HepG2 (cell line): ENCODE results near the gene IL6ST. TPM values are rescaled to one million over a fixed set of nuclear protein-coding genes. Genes with fewer than 3 reads are reported as not detected.

Source experiments
- ATF7-NPFF ChIP-seq: sonication (generic); formaldehyde crosslinking; IDR thresholded peaks from 2 replicates; pipeline ENCODE4 v1.8.1; 2023; ENCODE audit warnings: mild to moderate bottlenecking, low read depth, missing genetic modification reagents, moderate library complexity
- CHD4 ChIP-seq: fragments of 200-600 bp; sonication (generic); IDR thresholded peaks from 2 replicates; pipeline ENCODE4 v1.7.0; 2017; ENCODE audit warnings: mild to moderate bottlenecking, low read length, borderline replicate concordance
- CREM ChIP-seq, 2 experiments: sonication (generic) in 1 of 2; formaldehyde crosslinking in 1 of 2; IDR thresholded peaks; 2 replicates each; pipeline versions ENCODE4 v1.4.0 to v1.6.1; 2016 to 2020; ENCODE audit warnings: antibody characterized with exemption in 1 of 2, mild to moderate bottlenecking in 1 of 2, missing genetic modification reagents in 1 of 2
- HDAC2 ChIP-seq: sonication (generic); formaldehyde crosslinking; IDR thresholded peaks from 2 replicates; pipeline ENCODE4 v1.4.0; 2020; ENCODE audit warnings: missing genetic modification reagents
- HMG20A ChIP-seq: IDR thresholded peaks from 2 replicates; pipeline ENCODE4 v1.6.1; 2016; ENCODE audit warnings: borderline replicate concordance
- NFATC3 ChIP-seq: sonication (generic); formaldehyde crosslinking; IDR thresholded peaks from 2 replicates; pipeline ENCODE4 v1.5.1; 2020; ENCODE audit warnings: mild to moderate bottlenecking, missing genetic modification reagents
- RFX5 ChIP-seq: IDR thresholded peaks from 2 replicates; pipeline ENCODE4 v1.6.1; 2011; ENCODE audit warnings: low read depth, low read length, improper control_type of control experiment
- SMARCC2 ChIP-seq: fragments of 450-650 bp; IDR thresholded peaks from 2 replicates; pipeline ENCODE4 v1.6.1; 2017; ENCODE audit warnings: antibody characterized with exemption, mild to moderate bottlenecking
- ZBTB33 ChIP-seq: sonication (generic); formaldehyde crosslinking; IDR thresholded peaks from 2 replicates; pipeline ENCODE4 v1.4.0; 2020; ENCODE audit warnings: missing genetic modification reagents
- ZFP82 ChIP-seq: sonication (generic); formaldehyde crosslinking; IDR thresholded peaks from 2 replicates; pipeline ENCODE4 v1.5.1; 2020; ENCODE audit warnings: mild to moderate bottlenecking, missing genetic modification reagents, borderline replicate concordance
- ZNF331 ChIP-seq: sonication (generic); formaldehyde crosslinking; IDR thresholded peaks from 2 replicates; pipeline ENCODE4 v1.4.0; 2020; ENCODE audit warnings: missing genetic modification reagents
- ZNF543 ChIP-seq: sonication (generic); formaldehyde crosslinking; IDR thresholded peaks from 2 replicates; pipeline ENCODE4 v1.4.0; 2020; ENCODE audit warnings: mild to moderate bottlenecking, missing genetic modification reagents
- ZNF569 ChIP-seq: sonication (generic); formaldehyde crosslinking; IDR thresholded peaks from 2 replicates; pipeline ENCODE4 v1.5.0; 2020; ENCODE audit warnings: mild to moderate bottlenecking, missing genetic modification reagents, moderate library complexity, borderline replicate concordance
- polyA plus RNA-seq, 8 experiments: library from polyadenylated mRNA; depleted of rRNA in 3 of 8; stranded (reverse) in 7 of 8; unstranded in 1 of 8; fragments of >200 nt; fragmentation: Illumina TruSeq in 4 of 8; extraction: Trizol in 4 of 8; gene quantifications; 2 replicates each; pipeline versions ENCODE4 v1.2.1 to v1.2.3, GENCODE V29; 2011 to 2016; ENCODE audit warnings: low read depth in 4 of 8, missing spikeins in 1 of 8, mixed read lengths in 1 of 8; ENCODE audit not compliant: insufficient read depth in 1 of 8
- total RNA-seq, 5 experiments: library from RNA; depleted of rRNA; stranded (reverse); fragments of >200 nt; fragmentation: Illumina TruSeq; extraction: Trizol; gene quantifications; 2 replicates each; pipeline ENCODE4 v1.2.3, GENCODE V29; 2016; ENCODE audit warnings: low read depth in 1 of 5
- TF ChIP-seq, protein P1 (sequence below): sonication (generic); formaldehyde crosslinking; IDR thresholded peaks from 2 replicates; pipeline ENCODE4 v1.5.1; 2020; ENCODE audit warnings: mild to moderate bottlenecking, missing genetic modification reagents, moderate library complexity
- TF ChIP-seq, protein P2 (sequence below): sonication (generic); formaldehyde crosslinking; IDR thresholded peaks from 2 replicates; pipeline ENCODE4 v1.4.0; 2020; ENCODE audit warnings: mild to moderate bottlenecking, missing genetic modification reagents

IL6ST gene
- total and polyA plus RNA-seq, 2 of the 13 experiments (the other 11 are each of a cell fraction or from before 2014, with no cell fraction given): 66.6 to 166 TPM

GRCh38 chr5:55933377-55934114, 61.2 kb downstream of the IL6ST start (continued):
- TF ChIP-seq, protein P1, sequence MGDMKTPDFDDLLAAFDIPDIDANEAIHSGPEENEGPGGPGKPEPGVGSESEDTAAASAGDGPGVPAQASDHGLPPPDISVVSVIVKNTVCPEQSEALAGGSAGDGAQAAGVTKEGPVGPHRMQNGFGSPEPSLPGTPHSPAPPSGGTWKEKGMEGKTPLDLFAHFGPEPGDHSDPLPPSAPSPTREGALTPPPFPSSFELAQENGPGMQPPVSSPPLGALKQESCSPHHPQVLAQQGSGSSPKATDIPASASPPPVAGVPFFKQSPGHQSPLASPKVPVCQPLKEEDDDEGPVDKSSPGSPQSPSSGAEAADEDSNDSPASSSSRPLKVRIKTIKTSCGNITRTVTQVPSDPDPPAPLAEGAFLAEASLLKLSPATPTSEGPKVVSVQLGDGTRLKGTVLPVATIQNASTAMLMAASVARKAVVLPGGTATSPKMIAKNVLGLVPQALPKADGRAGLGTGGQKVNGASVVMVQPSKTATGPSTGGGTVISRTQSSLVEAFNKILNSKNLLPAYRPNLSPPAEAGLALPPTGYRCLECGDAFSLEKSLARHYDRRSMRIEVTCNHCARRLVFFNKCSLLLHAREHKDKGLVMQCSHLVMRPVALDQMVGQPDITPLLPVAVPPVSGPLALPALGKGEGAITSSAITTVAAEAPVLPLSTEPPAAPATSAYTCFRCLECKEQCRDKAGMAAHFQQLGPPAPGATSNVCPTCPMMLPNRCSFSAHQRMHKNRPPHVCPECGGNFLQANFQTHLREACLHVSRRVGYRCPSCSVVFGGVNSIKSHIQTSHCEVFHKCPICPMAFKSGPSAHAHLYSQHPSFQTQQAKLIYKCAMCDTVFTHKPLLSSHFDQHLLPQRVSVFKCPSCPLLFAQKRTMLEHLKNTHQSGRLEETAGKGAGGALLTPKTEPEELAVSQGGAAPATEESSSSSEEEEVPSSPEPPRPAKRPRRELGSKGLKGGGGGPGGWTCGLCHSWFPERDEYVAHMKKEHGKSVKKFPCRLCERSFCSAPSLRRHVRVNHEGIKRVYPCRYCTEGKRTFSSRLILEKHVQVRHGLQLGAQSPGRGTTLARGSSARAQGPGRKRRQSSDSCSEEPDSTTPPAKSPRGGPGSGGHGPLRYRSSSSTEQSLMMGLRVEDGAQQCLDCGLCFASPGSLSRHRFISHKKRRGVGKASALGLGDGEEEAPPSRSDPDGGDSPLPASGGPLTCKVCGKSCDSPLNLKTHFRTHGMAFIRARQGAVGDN (CRISPR knock-in tag): peak; percentile 72
- TF ChIP-seq SMARCC2: no peak
- TF ChIP-seq ZNF331 (CRISPR knock-in tag): no peak
- no peak for TF ChIP-seq NFATC3 (CRISPR knock-in tag)
- TF ChIP-seq, protein P2, sequence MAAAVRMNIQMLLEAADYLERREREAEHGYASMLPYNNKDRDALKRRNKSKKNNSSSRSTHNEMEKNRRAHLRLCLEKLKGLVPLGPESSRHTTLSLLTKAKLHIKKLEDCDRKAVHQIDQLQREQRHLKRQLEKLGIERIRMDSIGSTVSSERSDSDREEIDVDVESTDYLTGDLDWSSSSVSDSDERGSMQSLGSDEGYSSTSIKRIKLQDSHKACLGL (CRISPR knock-in tag): 0 out of 2 replicates have a peak, but pooled peaks have one; percentile 32
- TF ChIP-seq ATF7-NPFF (CRISPR knock-in tag): no peak
- no peak for TF ChIP-seq HDAC2
- 0 out of 2 replicates have a peak, but pooled peaks have one; percentile 1 for TF ChIP-seq ZNF543 (CRISPR knock-in tag)
- peak; percentile 79 for TF ChIP-seq ZBTB33 (CRISPR knock-in tag)
- TF ChIP-seq CREM (IDR thresholded peaks at IDR 0.05): no peak
- TF ChIP-seq CREM (CRISPR knock-in tag; IDR thresholded peaks at IDR 0.05): no peak
- no peak for TF ChIP-seq HMG20A
- peak; percentile 90 for TF ChIP-seq CHD4
- 0 out of 2 replicates have a peak, but pooled peaks have one; percentile 31 for TF ChIP-seq ZNF569 (CRISPR knock-in tag)
- peak; percentile 70 for TF ChIP-seq ZFP82
- TF ChIP-seq RFX5: peak; percentile 88
